Measurements from ENCODE around the gene LTA4H. TPM values are rescaled to one million over a fixed set of nuclear protein-coding genes. Genes with fewer than 3 reads are reported as not detected.

Gene LTA4H
- total and polyA plus RNA-seq, 10 of the 15 experiments (the other 5 are each of a cell fraction or from before 2014, with no cell fraction given) = 43.9 to 106 (median 47.3) TPM

- Histone ChIP-seq H3K9ac (ENCODE audit: control insufficient read depth, insufficient read depth, low read length) (no peak overlapping the region), H3K27me3 (replicated peaks in 1 of 2; ENCODE audit: control insufficient read depth in 2 of 2, insufficient read depth in 2 of 2, low read length in 1 of 2) (no peaks in the 10 kb centered on the region), H3K27ac (ENCODE audit: control insufficient read depth, insufficient read depth) (no peak overlapping the region), H3K9me3 (replicated peaks; ENCODE audit: control insufficient read depth, insufficient read depth, low read length) (no peaks in the 10 kb centered on the region; the same call in 2 of the 3 replicates), H3K4me3 (no peak overlapping the region), H3K79me2 (ENCODE audit: control insufficient read depth, insufficient read depth, low read length) (no peaks in the 10 kb centered on the region), H3K4me2 (ENCODE audit: control insufficient read depth, insufficient read depth) (no peak overlapping the region), H3K36me3 (ENCODE audit: control insufficient read depth in 2 of 2, insufficient read depth in 2 of 2, low read length in 1 of 2) (no peaks in the 10 kb centered on the region), H4K20me1 (ENCODE audit: control insufficient read depth, insufficient read depth) (no peaks in the 10 kb centered on the region), H3K4me1 (ENCODE audit: control insufficient read depth, insufficient read depth, low read length) (peaks cover 4% of the 10 kb centered on the region; the same call in 1 of the 2 replicates), H2AFZ (ENCODE audit: control insufficient read depth, low read depth, low read length) (no peak overlapping the region)
- RAD21 ChIA-PET (ENCODE audit: unreplicated experiment) = interaction anchor here (0.6 to 3.5 kb wide), 3 partner anchors 129 to 455 kb away, joined by 4 to 29 read pairs (median 10); no protein-coding TSS in a partner anchor
- SMC1A ChIA-PET (ENCODE audit: uncharacterized antibody, unreplicated experiment) = interaction anchor here (0.7 to 6.8 kb wide), 7 partner anchors 71 to 458 kb away, joined by 3 to 90 read pairs (median 4); no protein-coding TSS in a partner anchor
- TF ChIP-seq JUND (IDR thresholded peaks at IDR 0.05; ENCODE audit: low read depth, low read length) = no peak
- TF ChIP-seq POLR2AphosphoS2 (IDR thresholded peaks at IDR 0.05; ENCODE audit: low read depth, low read length) = no peak
- no peak for TF ChIP-seq CHD1 (IDR thresholded peaks at IDR 0.05; ENCODE audit: low read depth, low read length)
- no peak for TF ChIP-seq SMC3 (IDR thresholded peaks at IDR 0.05; ENCODE audit: borderline replicate concordance, low read length)
- no peak for TF ChIP-seq KAT2A (conservative IDR thresholded peaks at IDR 0.05; ENCODE audit: control insufficient read depth, low read depth, low read length)
- no peak for TF ChIP-seq RCOR1 (conservative IDR thresholded peaks at IDR 0.05; ENCODE audit: low read depth, low read length)
- TF ChIP-seq BHLHE40 (IDR thresholded peaks at IDR 0.05; ENCODE audit: borderline replicate concordance in 1 of 2, low read depth in 2 of 2, low read length in 1 of 2) = no peak
- TF ChIP-seq SMAD5 (IDR thresholded peaks at IDR 0.05; ENCODE audit: low read depth) = no peak
- no peak for TF ChIP-seq TCF7 (IDR thresholded peaks at IDR 0.05; ENCODE audit: borderline replicate concordance)
- TF ChIP-seq HDAC6 (IDR thresholded peaks at IDR 0.05; ENCODE audit: unreplicated experiment) = no peak
- ATAC-seq (no peak), FAIRE-seq (no peak), DNase-seq (ENCODE audit: low read depth, low spot score) (no peak)
- BruUV-seq (replicated peaks) = no TSS peak
- POLR2A ChIA-PET = no interaction called here
- WGBS (ENCODE audit: insufficient coverage, insufficient replicate concordance, low lambda C conversion rate, missing lambda C conversion rate) = 61% methylated on average over 3 of the region's 3 CpGs
- in situ Hi-C loops (cut with MboI) = loop anchor here (5.0 kb wide), 2 partner anchors 151 to 456 kb away; no protein-coding TSS in a partner anchor
- CTCF ChIA-PET = interaction anchor here (0.8 to 6.9 kb wide), 14 partner anchors 17 to 455 kb away, joined by 3 to 77 read pairs (median 4); no protein-coding TSS in a partner anchor
- intact Hi-C loops (cut with micrococcal nuclease; ENCODE audit: unreplicated experiment) = no loop called here
Measured at GRCh38 chr12:96061323-96061722, 25.9 kb upstream of the LTA4H start.

All from GM12878 (cell line).